Bladder microvascular endothelial cell (primary cell): ENCODE data around the gene ZNF506. TPM values are rescaled to one million over a fixed set of nuclear protein-coding genes. Genes with fewer than 3 reads are reported as not detected.

Experiments used
- total RNA-seq: library from RNA; depleted of rRNA; stranded (reverse); fragments of >200 nt; gene quantifications from 2 replicates; pipeline ENCODE4 v1.2.3, GENCODE V29; 2014

The ZNF506 gene
- 5.7 and 13.2 TPM in 2 replicates for total RNA-seq

DNA sequence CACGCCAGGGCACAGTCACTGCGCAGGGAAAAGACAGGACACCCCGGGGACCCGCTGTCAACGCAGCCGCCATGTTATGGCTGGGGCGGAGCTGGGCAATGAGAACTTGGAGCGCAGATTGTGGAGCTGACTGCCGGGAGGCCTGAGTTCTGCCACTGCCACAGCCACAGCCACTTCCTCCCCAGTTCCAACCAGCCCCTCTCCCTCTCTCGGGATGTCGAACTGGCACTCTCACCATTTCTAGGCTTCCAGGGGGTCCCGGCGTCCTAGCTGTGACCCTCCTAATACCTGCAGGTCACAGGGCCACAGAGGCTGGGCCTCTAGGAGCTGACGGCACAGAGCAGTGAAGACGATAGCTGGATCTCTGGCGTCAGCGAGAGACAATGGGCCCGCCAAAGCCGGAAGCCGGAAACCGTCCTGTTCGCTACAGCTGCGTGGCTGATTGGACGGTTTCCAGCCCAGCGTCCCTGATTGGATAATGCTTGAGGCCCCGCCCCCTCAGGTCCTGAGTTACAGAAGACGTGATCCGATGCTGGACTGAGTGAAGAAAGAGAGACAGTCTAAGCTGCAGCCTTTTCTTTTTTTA is at the start of gene ZNF506:
ZNF506 (minus strand) TSS at position 385 of the 586 bp plus-strand sequence; CDS start at position 238, 147 bp downstream.

DNA sequence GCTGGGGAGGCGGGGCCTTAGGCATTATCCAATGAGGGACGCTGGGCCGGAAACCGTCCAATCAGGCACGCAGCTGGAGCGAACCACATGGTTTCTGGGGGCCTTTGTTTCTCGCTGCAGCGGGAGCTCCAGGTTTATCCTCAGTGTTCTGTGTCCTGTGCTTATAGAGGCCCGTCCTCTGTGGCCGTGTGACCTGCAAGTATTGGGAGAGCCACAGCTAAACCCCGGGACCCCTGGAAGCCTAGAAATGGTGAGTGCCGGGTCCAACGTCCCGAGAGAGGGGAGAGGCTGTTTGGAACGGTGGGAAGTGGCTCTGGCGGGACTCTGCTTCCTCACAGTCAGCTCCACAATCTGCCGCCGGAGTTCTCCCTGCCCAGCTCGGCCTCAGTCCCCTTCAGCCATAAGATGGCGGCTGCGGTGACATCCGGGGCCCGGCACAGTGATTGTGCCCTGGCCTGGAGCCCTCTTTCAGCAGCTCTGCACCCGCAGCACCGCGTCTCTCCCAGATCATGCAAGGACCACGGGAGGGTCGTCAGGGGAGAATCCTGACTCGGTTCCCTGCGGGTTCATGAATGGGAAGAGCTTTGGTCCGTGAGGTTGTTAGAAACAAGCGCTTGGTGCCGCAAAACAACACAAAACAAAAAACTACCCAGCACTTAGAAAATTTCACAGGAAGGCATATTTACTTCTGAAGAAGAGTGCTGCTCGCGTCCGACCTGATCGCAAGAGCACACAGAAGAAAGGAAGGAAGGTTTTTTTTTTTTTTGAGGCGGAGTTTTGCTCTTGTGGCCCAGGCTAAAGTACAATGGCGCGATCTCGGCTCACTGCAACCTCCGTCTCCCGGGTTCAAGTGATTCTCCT is 44.4 kb upstream of the ZNF506 start, which contains the start of gene ZNF253:
ZNF253 (plus strand) TSS at position 133 of the 861 bp plus-strand sequence; CDS start at position 248, 115 bp downstream.

Other genes with a start within 250 kb of the ZNF506 start
- gene PBX4, start 203.1 kb downstream of the ZNF506 start, total RNA-seq: 0.06 TPM in 1 of 2 replicates, not detected in the other
- gene LPAR2, start 193.5 kb downstream of the ZNF506 start, total RNA-seq: 0.16 and 1.2 TPM in 2 replicates
- gene GMIP, start 178.1 kb downstream of the ZNF506 start, total RNA-seq: 5.5 and 9.8 TPM in 2 replicates
- 18.6 and 37.9 TPM in 2 replicates for gene ATP13A1, start 158.1 kb downstream of the ZNF506 start, total RNA-seq
- gene ZNF101, start 152.9 kb downstream of the ZNF506 start, total RNA-seq: 9.7 and 13.0 TPM in 2 replicates
- 3.4 and 5.3 TPM in 2 replicates for gene ZNF14, start 88.6 kb downstream of the ZNF506 start, total RNA-seq
- 2.3 and 4.3 TPM in 2 replicates for gene ZNF253, start 44.1 kb upstream of the ZNF506 start, total RNA-seq
- gene ZNF93, start 79.2 kb upstream of the ZNF506 start, total RNA-seq: 3.6 and 7.0 TPM in 2 replicates
- 1.1 and 3.8 TPM in 2 replicates for gene ZNF682, start 217.8 kb upstream of the ZNF506 start, total RNA-seq